Upper lobe of right lung (tissue), 1 donor: ENCODE measurements around the gene COL10A1. TPM values are rescaled to one million over a fixed set of nuclear protein-coding genes. Genes with fewer than 3 reads are reported as not detected.

ENCODE experiments used
- ATAC-seq: fragments of 200-7000 bp; cut with Tn5 transposase; one replicate; pipeline ENCODE4 v1.9.1; 2020; ENCODE audit warnings: mild to moderate bottlenecking, moderate library complexity
- DNase-seq: peaks from one replicate; pipeline ENCODE4 v3.0.0-alpha.2; 2020
- H3K27ac ChIP-seq: fragments of 200-600 bp; one replicate; pipeline ENCODE4 v1.8.0; 2022
- H3K27me3 ChIP-seq: fragments of 200-600 bp; one replicate; pipeline ENCODE4 v1.8.0; 2022; ENCODE audit warnings: mild to moderate bottlenecking
- H3K36me3 ChIP-seq: fragments of 200-600 bp; one replicate; pipeline ENCODE4 v1.8.0; 2022
- H3K4me1 ChIP-seq: fragments of 200-600 bp; one replicate; pipeline ENCODE4 v1.8.0; 2022
- H3K4me3 ChIP-seq: fragments of 200-600 bp; one replicate; pipeline ENCODE4 v1.8.0; 2022; ENCODE audit warnings: mild to moderate bottlenecking
- H3K9me3 ChIP-seq: fragments of 200-600 bp; one replicate; pipeline ENCODE4 v1.8.0; 2022
- intact Hi-C: fragments of 100-400 bp; cut with DNase I; formaldehyde crosslinking; loops from one replicate; pipeline ENCODE4 v1.11.0; 2022
- total RNA-seq: library from RNA; stranded (reverse); fragmentation: NEBNext Ultra II Directional; extraction: Animal tissue kit (Norgen Biotek cat#: 25700); gene quantifications from one replicate; pipeline ENCODE4 v1.2.1, GENCODE V29; 2021
- TF ChIP-seq, protein P1 (sequence below): fragments of 200-600 bp; IDR thresholded peaks from one replicate; pipeline ENCODE4 v1.8.0; 2022; ENCODE audit warnings: antibody characterized with exemption
- donor health status: DM: no; HTN: yes; CAD: no; lungs with severe emphysema.

Gene COL10A1
- total RNA-seq, 1 donor from 2014 or later, result 2.8 TPM

- no peak overlapping the region for H3K27ac ChIP-seq
- DNase-seq (no peak), ATAC-seq (no peak)
- H3K4me3 ChIP-seq, result no peak overlapping the region
- intact Hi-C loops, result no loop called here
- H3K36me3 ChIP-seq, result no peaks in the 10 kb centered on the region
- TF ChIP-seq, protein P1, sequence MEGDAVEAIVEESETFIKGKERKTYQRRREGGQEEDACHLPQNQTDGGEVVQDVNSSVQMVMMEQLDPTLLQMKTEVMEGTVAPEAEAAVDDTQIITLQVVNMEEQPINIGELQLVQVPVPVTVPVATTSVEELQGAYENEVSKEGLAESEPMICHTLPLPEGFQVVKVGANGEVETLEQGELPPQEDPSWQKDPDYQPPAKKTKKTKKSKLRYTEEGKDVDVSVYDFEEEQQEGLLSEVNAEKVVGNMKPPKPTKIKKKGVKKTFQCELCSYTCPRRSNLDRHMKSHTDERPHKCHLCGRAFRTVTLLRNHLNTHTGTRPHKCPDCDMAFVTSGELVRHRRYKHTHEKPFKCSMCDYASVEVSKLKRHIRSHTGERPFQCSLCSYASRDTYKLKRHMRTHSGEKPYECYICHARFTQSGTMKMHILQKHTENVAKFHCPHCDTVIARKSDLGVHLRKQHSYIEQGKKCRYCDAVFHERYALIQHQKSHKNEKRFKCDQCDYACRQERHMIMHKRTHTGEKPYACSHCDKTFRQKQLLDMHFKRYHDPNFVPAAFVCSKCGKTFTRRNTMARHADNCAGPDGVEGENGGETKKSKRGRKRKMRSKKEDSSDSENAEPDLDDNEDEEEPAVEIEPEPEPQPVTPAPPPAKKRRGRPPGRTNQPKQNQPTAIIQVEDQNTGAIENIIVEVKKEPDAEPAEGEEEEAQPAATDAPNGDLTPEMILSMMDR, result no peak
- H3K27me3 ChIP-seq, result no peaks in the 10 kb centered on the region
- H3K9me3 ChIP-seq, result no peaks in the 10 kb centered on the region
- no peaks in the 10 kb centered on the region for H3K4me1 ChIP-seq
Observed at GRCh38 chr6:116084284-116084683, 41.6 kb downstream of the COL10A1 start.

DNA sequence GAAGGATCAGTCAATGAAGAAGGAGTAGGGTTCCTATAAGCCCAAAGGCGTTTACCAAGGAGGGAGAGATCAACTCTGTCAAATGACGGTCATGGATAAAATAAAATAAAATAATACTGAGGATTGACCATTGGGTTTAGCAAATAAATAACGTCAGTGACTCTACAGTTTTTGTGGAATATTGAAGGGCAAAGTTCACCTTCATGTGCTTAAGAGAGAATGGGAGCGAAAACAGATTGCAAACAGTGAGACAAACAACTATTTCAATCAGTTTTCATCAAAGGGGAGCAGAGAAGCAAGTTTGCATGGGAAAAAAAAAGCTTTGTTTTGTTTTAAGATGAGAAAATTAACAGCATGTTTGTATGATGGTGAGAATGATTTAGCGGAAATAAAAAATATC, 42.9 kb downstream of the COL10A1 start:
- no peak overlapping the region for H3K27ac ChIP-seq
- H3K27me3 ChIP-seq, result no peaks in the 10 kb centered on the region
- no peak for ATAC-seq
- no peaks in the 10 kb centered on the region for H3K4me1 ChIP-seq
- H3K9me3 ChIP-seq, result no peaks in the 10 kb centered on the region
- TF ChIP-seq, protein P1, result no peak
- H3K4me3 ChIP-seq, result no peak overlapping the region
- H3K36me3 ChIP-seq, result no peaks in the 10 kb centered on the region
- intact Hi-C loops, result no loop called here
- DNase-seq, result no peak

DNA sequence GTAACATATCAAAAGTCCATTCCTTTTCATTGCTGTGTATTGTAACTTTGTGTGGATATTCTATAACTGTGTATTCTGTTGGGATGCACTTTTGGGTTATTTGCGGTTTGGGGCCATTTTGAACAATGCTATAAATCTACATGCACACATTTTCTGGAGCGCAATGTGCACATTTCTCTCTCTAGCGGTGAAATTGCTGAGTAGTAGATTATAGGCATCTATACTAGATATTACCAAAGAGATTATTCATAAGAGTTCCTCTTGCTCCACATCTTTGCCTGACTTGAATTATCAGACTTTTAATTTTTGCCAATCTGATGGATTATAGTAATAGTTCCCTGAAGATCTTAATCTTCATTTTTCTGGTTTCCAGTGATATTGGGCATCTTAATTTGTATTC, 47.0 kb downstream of the COL10A1 start:
- Histone ChIP-seq H3K4me1 (no peaks in the 10 kb centered on the region), H3K4me3 (no peak overlapping the region), H3K27me3 (no peaks in the 10 kb centered on the region), H3K27ac (no peak overlapping the region), H3K9me3 (no peaks in the 10 kb centered on the region), H3K36me3 (no peaks in the 10 kb centered on the region)
- TF ChIP-seq, protein P1, result no peak
- DNase-seq, result no peak
- ATAC-seq, result no peak
- intact Hi-C loops, result no loop called here

- Histone ChIP-seq H3K4me3 (no peak overlapping the region), H3K9me3 (no peaks in the 10 kb centered on the region), H3K27me3 (no peaks in the 10 kb centered on the region), H3K27ac (no peak overlapping the region), H3K4me1 (no peaks in the 10 kb centered on the region), H3K36me3 (no peaks in the 10 kb centered on the region)
- intact Hi-C loops, result no loop called here
- TF ChIP-seq, protein P1, result no peak
- no peak for ATAC-seq
- no peak for DNase-seq
Observed at GRCh38 chr6:116078522-116078921, 47.4 kb downstream of the COL10A1 start.

- no peaks in the 10 kb centered on the region for H3K27me3 ChIP-seq
- H3K9me3 ChIP-seq, result no peaks in the 10 kb centered on the region
- ATAC-seq (no peak), DNase-seq (no peak)
- H3K4me1 ChIP-seq, result no peaks in the 10 kb centered on the region
- no peaks in the 10 kb centered on the region for H3K36me3 ChIP-seq
- TF ChIP-seq, protein P1, result no peak
- no peak overlapping the region for H3K27ac ChIP-seq
- H3K4me3 ChIP-seq, result no peak overlapping the region
- intact Hi-C loops, result no loop called here
Observed at GRCh38 chr6:116074732-116075390, 51.1 kb downstream of the COL10A1 start.
